RWPE2 (cell line): Measurements from ENCODE around the gene FAM53B.

Source experiments
- ATAC-seq: fragments of 200-7000 bp; cut with Tn5 transposase; 3 replicates; pipeline ENCODE4 v1.9.1; 2021; ENCODE audit warnings: low read depth
- DNase-seq: peaks from one replicate; pipeline ENCODE4 v3.0.0-alpha.2; 2020; ENCODE audit warnings: low spot score
- H3K27ac ChIP-seq: fragments of 450-650 bp; 2 replicates; pipeline ENCODE4 v1.5.1; 2017; ENCODE audit warnings: mild to moderate bottlenecking; ENCODE audit not compliant: poor library complexity, severe bottlenecking
- H3K27me3 ChIP-seq: fragments of 250-450 bp; sonication (Bioruptor Pico); 2 replicates; pipeline ENCODE4 v1.5.1; 2021; ENCODE audit warnings: mild to moderate bottlenecking, moderate library complexity; ENCODE audit not compliant: insufficient read depth, poor library complexity, severe bottlenecking
- H3K36me3 ChIP-seq: fragments of 250-450 bp; sonication (Bioruptor Pico); 2 replicates; pipeline ENCODE4 v1.5.1; 2020; ENCODE audit warnings: low read depth, mild to moderate bottlenecking, moderate library complexity
- H3K4me1 ChIP-seq: fragments of 250-450 bp; sonication (Bioruptor Pico); 2 replicates; pipeline ENCODE4 v1.5.1; 2021; ENCODE audit warnings: mild to moderate bottlenecking, moderate library complexity; ENCODE audit not compliant: insufficient read depth, poor library complexity, severe bottlenecking
- H3K4me3 ChIP-seq: fragments of 250-450 bp; sonication (Bioruptor Pico); 2 replicates; pipeline ENCODE4 v1.5.1; 2021; ENCODE audit warnings: mild to moderate bottlenecking, moderate library complexity; ENCODE audit not compliant: severe bottlenecking
- H3K9me3 ChIP-seq: fragments of 250-450 bp; sonication (Bioruptor Pico); 2 replicates; pipeline ENCODE4 v1.5.1; 2021; ENCODE audit warnings: mild to moderate bottlenecking, moderate library complexity; ENCODE audit not compliant: severe bottlenecking
- CTCF ChIP-seq: fragments of 450-650 bp; IDR thresholded peaks from one replicate; pipeline ENCODE4 v1.5.1; 2017; ENCODE audit warnings: mild to moderate bottlenecking, moderate library complexity; ENCODE audit not compliant: poor library complexity, severe bottlenecking

The FAM53B gene

DNA sequence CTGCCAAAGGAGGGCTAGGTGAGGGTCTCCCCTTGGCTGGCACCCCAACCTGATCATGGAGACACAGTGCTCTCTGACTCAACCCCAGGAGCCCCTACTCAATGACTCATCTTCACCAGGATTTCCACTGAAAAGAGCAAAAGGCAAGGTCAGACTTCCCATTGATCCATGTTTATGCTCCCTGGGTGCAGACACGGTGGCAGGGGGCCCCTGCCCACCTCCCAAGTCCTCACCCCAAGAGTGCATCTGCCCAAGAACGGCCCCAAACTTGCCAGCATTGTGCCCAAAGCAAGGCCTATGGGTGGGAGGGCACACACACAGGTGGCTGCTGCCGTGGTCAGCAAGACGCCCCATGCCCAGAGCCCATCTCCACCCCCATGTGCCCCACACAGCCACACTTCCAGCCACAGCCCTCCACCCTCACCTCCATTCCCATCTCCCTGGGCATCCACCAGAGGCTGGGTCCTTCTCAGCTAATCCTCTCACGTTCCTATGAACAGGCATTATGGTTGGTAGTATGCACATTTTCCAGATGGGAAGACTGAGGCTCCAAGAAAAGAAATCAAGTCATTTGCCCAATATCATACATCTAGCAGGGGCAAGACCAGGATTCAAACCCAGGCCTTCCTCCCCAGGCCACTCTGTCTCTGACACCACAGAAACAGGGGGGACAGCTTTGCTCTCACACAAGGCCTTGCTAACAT lies 31.3 kb downstream of the FAM53B start:
- DNase-seq = no peak
- Histone ChIP-seq H3K9me3 (no peaks in the 10 kb centered on the region), H3K27me3 (no peaks in the 10 kb centered on the region), H3K36me3 (no peaks in the 10 kb centered on the region), H3K4me1 (peaks cover 11% of the 10 kb centered on the region), H3K4me3 (no peak overlapping the region), H3K27ac (no peak overlapping the region)
- ATAC-seq = no peak
- no peak for TF ChIP-seq CTCF

DNA sequence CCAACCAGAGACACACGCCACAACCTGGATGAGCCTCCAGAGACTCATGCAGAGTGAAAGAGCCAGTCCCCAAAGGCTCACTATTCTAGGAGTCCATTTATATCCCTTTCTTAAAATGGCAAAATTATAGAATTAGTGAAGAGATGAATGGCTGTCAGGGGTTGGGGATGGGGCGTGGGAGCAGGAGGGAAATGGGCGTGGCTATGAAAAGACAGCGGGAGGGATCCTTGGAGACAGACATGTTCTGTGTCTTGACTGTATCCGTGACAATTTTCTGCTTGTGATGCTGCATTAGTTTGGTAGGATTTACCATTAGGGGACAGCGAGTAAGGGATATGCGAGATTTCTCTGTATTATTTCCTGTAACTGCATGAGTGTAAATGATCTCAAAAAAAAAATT lies 33.0 kb downstream of the FAM53B start:
- H3K4me1 ChIP-seq = peaks cover 9% of the 10 kb centered on the region
- no peak for DNase-seq
- H3K4me3 ChIP-seq = no peak overlapping the region
- peaks cover 4% of the 10 kb centered on the region; the same call in 1 of the 2 replicates for H3K36me3 ChIP-seq
- no peak overlapping the region for H3K27ac ChIP-seq
- no peak for ATAC-seq
- no peaks in the 10 kb centered on the region for H3K27me3 ChIP-seq
- TF ChIP-seq CTCF = no peak
- no peaks in the 10 kb centered on the region for H3K9me3 ChIP-seq

GRCh38 chr10:124710266-124710881 lies 33.8 kb downstream of the FAM53B start:
- Histone ChIP-seq H3K27ac (no peak overlapping the region), H3K36me3 (peaks cover 5% of the 10 kb centered on the region; the same call in 1 of the 2 replicates), H3K4me3 (no peak overlapping the region), H3K9me3 (no peaks in the 10 kb centered on the region), H3K4me1 (peaks cover 9% of the 10 kb centered on the region), H3K27me3 (no peaks in the 10 kb centered on the region)
- DNase-seq = no peak
- no peak; the same call in 2 of the 3 replicates for ATAC-seq
- TF ChIP-seq CTCF = no peak

DNA sequence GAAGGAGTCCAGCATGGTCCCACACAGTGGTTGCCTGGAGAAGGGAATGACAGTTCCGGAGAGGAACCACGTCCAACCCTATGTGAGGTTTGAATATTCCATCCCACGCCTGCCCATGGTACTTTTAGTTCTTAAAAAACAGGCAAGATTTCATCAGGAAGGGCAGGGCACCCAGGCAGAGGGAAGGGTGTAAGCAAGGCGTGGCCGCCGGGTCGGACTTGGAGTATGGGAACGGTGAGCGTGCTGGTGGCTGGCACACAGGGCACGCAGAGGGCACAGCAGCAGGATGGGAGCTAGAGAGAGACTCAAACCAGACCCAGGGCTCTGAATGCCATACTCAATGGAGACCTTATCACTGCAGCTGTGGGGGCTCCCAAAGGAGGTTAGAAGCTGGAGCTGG lies 34.3 kb downstream of the FAM53B start:
- Histone ChIP-seq H3K9me3 (no peaks in the 10 kb centered on the region), H3K27me3 (no peaks in the 10 kb centered on the region), H3K4me1 (peaks cover 9% of the 10 kb centered on the region), H3K27ac (no peak overlapping the region), H3K36me3 (peaks cover 5% of the 10 kb centered on the region; the same call in 1 of the 2 replicates), H3K4me3 (no peak overlapping the region)
- no peak for DNase-seq
- ATAC-seq = peak; percentile 71
- no peak for TF ChIP-seq CTCF
